ENCODE measurements around the gene FLT3LG.

The FLT3LG gene

GRCh38 chr19:49507803-49508494 lies 33.9 kb downstream of the FLT3LG start:
- Histone ChIP-seq H3K27me3 (ENCODE audit: low read depth, low read length) (no peaks in the 10 kb centered on the region), H3K36me3 (ENCODE audit: control insufficient read depth in 1 of 2, insufficient read depth in 2 of 2, low read length in 2 of 2) (no peaks in the 10 kb centered on the region), H3K27ac (ENCODE audit: low read length) (no peak overlapping the region), H3K4me3 (ENCODE audit: low read depth in 1 of 2, low read length in 2 of 2) (no peak overlapping the region), H3K4me1 (ENCODE audit: control insufficient read depth in 1 of 2, insufficient read depth in 2 of 2, low read length in 2 of 2) (peaks cover 0 to 10% of the 10 kb centered on the region in 2 donors), H3K9me3 (ENCODE audit: control insufficient read depth in 1 of 2, low read length in 2 of 2) (no peaks in the 10 kb centered on the region)

DNA sequence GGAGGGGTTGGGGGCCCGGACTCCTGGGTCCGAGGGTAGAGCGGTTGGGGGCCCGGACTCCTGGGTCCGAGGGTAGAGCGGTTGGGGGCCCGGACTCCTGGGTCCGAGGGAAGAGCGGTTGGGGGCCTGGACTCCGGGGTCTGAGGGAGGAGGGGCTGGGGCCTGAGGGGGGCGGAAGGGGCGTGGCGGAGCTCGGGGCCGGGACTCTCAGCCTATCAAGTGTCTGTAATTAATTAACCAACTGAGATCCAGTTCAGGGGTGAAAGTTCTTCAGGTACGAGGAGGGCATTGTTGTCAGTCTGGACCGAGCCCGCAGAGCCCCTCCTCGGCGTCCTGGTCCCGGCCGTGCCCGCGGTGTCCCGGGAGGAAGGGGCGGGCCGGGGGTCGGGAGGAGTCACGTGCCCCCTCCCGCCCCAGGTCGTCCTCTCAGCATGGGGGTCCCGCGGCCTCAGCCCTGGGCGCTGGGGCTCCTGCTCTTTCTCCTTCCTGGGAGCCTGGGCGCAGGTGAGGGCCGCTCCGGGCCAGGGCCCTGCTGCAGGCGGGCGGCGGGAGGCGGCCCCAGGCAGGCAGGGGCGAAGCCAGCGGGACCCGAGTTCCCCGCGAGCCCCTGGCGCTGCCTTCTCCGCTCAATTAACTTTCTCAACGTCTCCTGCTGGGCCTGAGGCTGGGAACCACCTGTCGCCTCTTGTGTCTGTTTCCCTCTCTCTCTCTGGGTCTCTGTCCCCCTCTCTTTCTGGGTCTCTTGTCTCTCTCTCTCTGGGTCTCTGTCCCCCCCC lies 39.1 kb downstream of the FLT3LG start:
- no peaks in the 10 kb centered on the region for H3K27me3 ChIP-seq (ENCODE audit: low read depth, low read length)
- peak overlapping the region; percentile 88 for H3K27ac ChIP-seq (ENCODE audit: low read length)
- peaks cover 0 to 27% of the 10 kb centered on the region in 2 donors for H3K4me1 ChIP-seq (ENCODE audit: control insufficient read depth in 1 of 2, insufficient read depth in 2 of 2, low read length in 2 of 2)
- peaks cover 0 to 5% of the 10 kb centered on the region in 2 donors for H3K36me3 ChIP-seq (ENCODE audit: control insufficient read depth in 1 of 2, insufficient read depth in 2 of 2, low read length in 2 of 2)
- H3K4me3 ChIP-seq (ENCODE audit: low read depth in 1 of 2, low read length in 2 of 2) = peak overlapping the region; percentile 65 to 90
- H3K9me3 ChIP-seq (ENCODE audit: control insufficient read depth in 1 of 2, low read length in 2 of 2) = no peaks in the 10 kb centered on the region

DNA sequence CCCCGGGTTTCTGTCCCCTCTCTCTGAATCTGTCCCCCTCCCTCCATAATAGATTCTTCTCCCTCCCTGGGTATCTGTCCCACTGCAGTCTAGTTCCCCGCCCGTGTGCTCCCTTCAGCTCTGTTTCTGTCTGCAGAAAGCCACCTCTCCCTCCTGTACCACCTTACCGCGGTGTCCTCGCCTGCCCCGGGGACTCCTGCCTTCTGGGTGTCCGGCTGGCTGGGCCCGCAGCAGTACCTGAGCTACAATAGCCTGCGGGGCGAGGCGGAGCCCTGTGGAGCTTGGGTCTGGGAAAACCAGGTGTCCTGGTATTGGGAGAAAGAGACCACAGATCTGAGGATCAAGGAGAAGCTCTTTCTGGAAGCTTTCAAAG lies 39.7 kb downstream of the FLT3LG start:
- Histone ChIP-seq H3K9me3 (ENCODE audit: control insufficient read depth in 1 of 2, low read length in 2 of 2) (no peaks in the 10 kb centered on the region), H3K27me3 (ENCODE audit: low read depth, low read length) (no peaks in the 10 kb centered on the region), H3K4me3 (ENCODE audit: low read depth in 1 of 2, low read length in 2 of 2) (peak overlapping the region; percentile 48 to 90), H3K36me3 (ENCODE audit: control insufficient read depth in 1 of 2, insufficient read depth in 2 of 2, low read length in 2 of 2) (peaks cover 0 to 5% of the 10 kb centered on the region in 2 donors), H3K27ac (ENCODE audit: low read length) (peak overlapping the region; percentile 63), H3K4me1 (ENCODE audit: control insufficient read depth in 1 of 2, insufficient read depth in 2 of 2, low read length in 2 of 2) (peaks cover 0 to 27% of the 10 kb centered on the region in 2 donors)

GRCh38 chr19:49514151-49514550 lies 40.1 kb downstream of the FLT3LG start:
- no peaks in the 10 kb centered on the region for H3K9me3 ChIP-seq (ENCODE audit: control insufficient read depth in 1 of 2, low read length in 2 of 2)
- H3K27ac ChIP-seq (ENCODE audit: low read length) = no peak overlapping the region
- peaks cover 0 to 5% of the 10 kb centered on the region in 2 donors for H3K36me3 ChIP-seq (ENCODE audit: control insufficient read depth in 1 of 2, insufficient read depth in 2 of 2, low read length in 2 of 2)
- H3K27me3 ChIP-seq (ENCODE audit: low read depth, low read length) = no peaks in the 10 kb centered on the region
- peaks cover 0 to 27% of the 10 kb centered on the region in 2 donors for H3K4me1 ChIP-seq (ENCODE audit: control insufficient read depth in 1 of 2, insufficient read depth in 2 of 2, low read length in 2 of 2)
- peak overlapping the region; percentile 48 to 90 for H3K4me3 ChIP-seq (ENCODE audit: low read depth in 1 of 2, low read length in 2 of 2)

- Histone ChIP-seq H3K4me3 (ENCODE audit: low read depth in 1 of 2, low read length in 2 of 2) (no peak overlapping the region), H3K4me1 (ENCODE audit: control insufficient read depth in 1 of 2, insufficient read depth in 2 of 2, low read length in 2 of 2) (peaks cover 0 to 27% of the 10 kb centered on the region in 2 donors), H3K36me3 (ENCODE audit: control insufficient read depth in 1 of 2, insufficient read depth in 2 of 2, low read length in 2 of 2) (peaks cover 0 to 5% of the 10 kb centered on the region in 2 donors), H3K27ac (ENCODE audit: low read length) (no peak overlapping the region), H3K27me3 (ENCODE audit: low read depth, low read length) (no peaks in the 10 kb centered on the region), H3K9me3 (ENCODE audit: control insufficient read depth in 1 of 2, low read length in 2 of 2) (no peaks in the 10 kb centered on the region)
Observed at GRCh38 chr19:49515767-49516166, 41.8 kb downstream of the FLT3LG start.

- peaks cover 0 to 5% of the 10 kb centered on the region in 2 donors for H3K36me3 ChIP-seq (ENCODE audit: control insufficient read depth in 1 of 2, insufficient read depth in 2 of 2, low read length in 2 of 2)
- H3K9me3 ChIP-seq (ENCODE audit: control insufficient read depth in 1 of 2, low read length in 2 of 2) = no peaks in the 10 kb centered on the region
- H3K27ac ChIP-seq (ENCODE audit: low read length) = no peak overlapping the region
- peaks cover 0 to 17% of the 10 kb centered on the region in 2 donors for H3K4me1 ChIP-seq (ENCODE audit: control insufficient read depth in 1 of 2, insufficient read depth in 2 of 2, low read length in 2 of 2)
- no peaks in the 10 kb centered on the region for H3K27me3 ChIP-seq (ENCODE audit: low read depth, low read length)
- no peak overlapping the region for H3K4me3 ChIP-seq (ENCODE audit: low read depth in 1 of 2, low read length in 2 of 2)
Observed at GRCh38 chr19:49518033-49518432, 44.0 kb downstream of the FLT3LG start.

DNA sequence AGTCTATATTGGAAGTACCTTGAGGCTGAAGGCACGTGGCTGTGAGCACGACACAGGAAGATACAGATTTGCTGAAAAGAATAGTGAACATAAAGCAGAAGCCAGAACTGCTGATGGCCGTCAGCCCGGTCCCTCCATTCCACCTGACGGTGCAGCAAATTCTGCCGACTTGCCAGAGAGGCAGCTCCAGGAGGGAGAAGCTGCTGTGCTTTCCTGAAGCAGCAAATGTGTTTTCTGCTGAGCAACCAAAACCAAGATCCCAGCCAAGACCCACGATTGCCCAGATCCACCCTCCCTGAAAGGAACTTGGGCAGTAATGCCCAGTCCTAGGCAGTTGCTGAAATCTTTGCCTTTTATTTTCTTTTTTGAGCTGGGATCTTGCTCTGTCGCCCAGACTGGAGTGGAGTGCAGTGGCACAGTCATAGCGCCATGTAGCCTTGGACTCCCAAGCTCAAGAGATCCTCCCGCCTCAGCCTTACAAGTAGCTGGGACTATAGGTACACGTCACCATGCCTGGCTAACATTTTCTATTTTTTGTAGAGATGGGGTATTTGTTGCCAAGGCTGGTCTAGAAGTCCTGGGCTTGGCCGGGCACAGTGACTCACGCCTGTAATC lies 46.8 kb downstream of the FLT3LG start:
- Histone ChIP-seq H3K4me1 (ENCODE audit: control insufficient read depth in 1 of 2, insufficient read depth in 2 of 2, low read length in 2 of 2) (no peaks in the 10 kb centered on the region), H3K4me3 (ENCODE audit: low read depth in 1 of 2, low read length in 2 of 2) (no peak overlapping the region), H3K36me3 (ENCODE audit: control insufficient read depth in 1 of 2, insufficient read depth in 2 of 2, low read length in 2 of 2) (peaks cover 0 to 13% of the 10 kb centered on the region in 2 donors), H3K27ac (ENCODE audit: low read length) (no peak overlapping the region), H3K9me3 (ENCODE audit: control insufficient read depth in 1 of 2, low read length in 2 of 2) (no peaks in the 10 kb centered on the region), H3K27me3 (ENCODE audit: low read depth, low read length) (no peaks in the 10 kb centered on the region)

DNA sequence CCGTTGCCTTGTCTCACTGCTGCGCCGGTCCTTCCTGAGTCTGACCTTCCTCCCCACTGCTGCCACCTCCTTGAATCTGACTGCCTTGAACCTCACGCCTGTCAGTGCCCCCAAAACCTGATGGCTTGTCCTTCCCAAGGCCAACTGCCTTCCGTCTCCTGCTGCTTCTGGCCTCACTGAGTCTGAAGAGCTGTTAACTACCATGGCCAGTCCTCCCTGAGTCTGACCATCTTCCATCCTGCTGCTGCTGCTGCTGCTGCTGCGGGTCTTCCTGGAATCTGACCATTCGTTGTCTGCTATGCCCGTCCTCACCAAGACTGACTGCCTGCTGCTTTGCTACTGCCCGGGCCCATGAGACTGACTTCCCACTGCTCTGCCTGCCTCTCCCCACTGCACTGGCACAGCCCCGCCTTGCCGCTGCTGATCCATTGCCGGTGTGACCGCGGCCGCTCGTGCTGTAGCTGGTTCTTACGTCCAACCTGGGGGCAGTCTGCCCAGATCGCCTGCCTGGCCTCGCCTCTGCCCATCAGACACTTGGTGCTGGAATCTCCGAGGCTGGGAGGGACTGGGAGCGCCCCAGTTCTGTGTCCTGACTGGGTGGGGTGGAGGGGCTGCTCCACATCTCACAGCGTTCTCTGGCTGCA lies 50.9 kb downstream of the FLT3LG start:
- Histone ChIP-seq H3K4me3 (ENCODE audit: low read depth in 1 of 2, low read length in 2 of 2) (no peak overlapping the region), H3K36me3 (ENCODE audit: control insufficient read depth in 1 of 2, insufficient read depth in 2 of 2, low read length in 2 of 2) (peaks cover 0 to 13% of the 10 kb centered on the region in 2 donors), H3K9me3 (ENCODE audit: control insufficient read depth in 1 of 2, low read length in 2 of 2) (no peaks in the 10 kb centered on the region), H3K27me3 (ENCODE audit: low read depth, low read length) (no peaks in the 10 kb centered on the region), H3K4me1 (ENCODE audit: control insufficient read depth in 1 of 2, insufficient read depth in 2 of 2, low read length in 2 of 2) (peaks cover 0 to 6% of the 10 kb centered on the region in 2 donors), H3K27ac (ENCODE audit: low read length) (no peak overlapping the region)

DNA sequence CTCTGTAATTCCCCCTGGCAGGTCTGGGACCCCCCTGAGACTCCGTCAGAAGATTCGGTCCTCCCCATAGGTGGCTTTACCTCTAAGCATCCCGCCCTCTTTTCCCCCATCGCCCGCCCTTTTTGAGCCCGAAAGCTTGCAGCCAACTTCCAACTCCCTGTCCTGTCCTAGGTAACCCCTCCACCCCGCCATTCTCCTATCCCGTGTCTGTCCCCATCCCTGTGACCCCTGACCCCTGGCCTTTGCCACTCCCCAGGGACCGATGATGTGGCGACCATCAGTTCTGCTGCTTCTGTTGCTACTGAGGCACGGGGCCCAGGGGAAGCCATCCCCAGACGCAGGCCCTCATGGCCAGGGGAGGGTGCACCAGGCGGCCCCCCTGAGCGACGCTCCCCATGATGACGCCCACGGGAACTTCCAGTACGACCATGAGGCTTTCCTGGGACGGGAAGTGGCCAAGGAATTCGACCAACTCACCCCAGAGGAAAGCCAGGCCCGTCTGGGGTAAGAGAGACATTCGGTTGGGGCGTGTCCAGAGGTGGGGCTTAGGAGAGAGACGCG lies 54.3 kb downstream of the FLT3LG start:
- no peaks in the 10 kb centered on the region for H3K9me3 ChIP-seq (ENCODE audit: control insufficient read depth in 1 of 2, low read length in 2 of 2)
- H3K27me3 ChIP-seq (ENCODE audit: low read depth, low read length) = no peaks in the 10 kb centered on the region
- peak overlapping the region; percentile 33 to 65 for H3K4me3 ChIP-seq (ENCODE audit: low read depth in 1 of 2, low read length in 2 of 2)
- H3K4me1 ChIP-seq (ENCODE audit: control insufficient read depth in 1 of 2, insufficient read depth in 2 of 2, low read length in 2 of 2) = peaks cover 0 to 9% of the 10 kb centered on the region in 2 donors
- peaks cover 0 to 13% of the 10 kb centered on the region in 2 donors for H3K36me3 ChIP-seq (ENCODE audit: control insufficient read depth in 1 of 2, insufficient read depth in 2 of 2, low read length in 2 of 2)
- no peak overlapping the region for H3K27ac ChIP-seq (ENCODE audit: low read length)

- H3K9me3 ChIP-seq (ENCODE audit: control insufficient read depth in 1 of 2, low read length in 2 of 2) = no peaks in the 10 kb centered on the region
- H3K4me3 ChIP-seq (ENCODE audit: low read depth in 1 of 2, low read length in 2 of 2) = no peak overlapping the region
- H3K27me3 ChIP-seq (ENCODE audit: low read depth, low read length) = no peaks in the 10 kb centered on the region
- peaks cover 0 to 16% of the 10 kb centered on the region in 2 donors for H3K4me1 ChIP-seq (ENCODE audit: control insufficient read depth in 1 of 2, insufficient read depth in 2 of 2, low read length in 2 of 2)
- no peak overlapping the region for H3K27ac ChIP-seq (ENCODE audit: low read length)
- no peaks in the 10 kb centered on the region for H3K36me3 ChIP-seq (ENCODE audit: control insufficient read depth in 1 of 2, insufficient read depth in 2 of 2, low read length in 2 of 2)
Observed at GRCh38 chr19:49530708-49531107, 56.7 kb downstream of the FLT3LG start.

Data from muscle layer of duodenum (tissue), 2 donors.